NCI-H510A treated with DMSO at 0.1 percent for 48 hours (cell line): Measurements from ENCODE around the gene WRAP73.

Experiments used
- DNase-seq: peaks from one replicate; lab custom pipeline; 2025; lab: John Stamatoyannopoulos, UW

The WRAP73 gene

GRCh38 chr1:3646596-3646995, 3.3 kb downstream of the WRAP73 start:
- no peak for DNase-seq

GRCh38 chr1:3645666-3646355, 4.1 kb downstream of the WRAP73 start:
- no peak for DNase-seq

GRCh38 chr1:3645247-3645646, 4.7 kb downstream of the WRAP73 start:
- DNase-seq, result no peak

- DNase-seq, result no peak
Measured at GRCh38 chr1:3644273-3644672, 5.6 kb downstream of the WRAP73 start.

DNA sequence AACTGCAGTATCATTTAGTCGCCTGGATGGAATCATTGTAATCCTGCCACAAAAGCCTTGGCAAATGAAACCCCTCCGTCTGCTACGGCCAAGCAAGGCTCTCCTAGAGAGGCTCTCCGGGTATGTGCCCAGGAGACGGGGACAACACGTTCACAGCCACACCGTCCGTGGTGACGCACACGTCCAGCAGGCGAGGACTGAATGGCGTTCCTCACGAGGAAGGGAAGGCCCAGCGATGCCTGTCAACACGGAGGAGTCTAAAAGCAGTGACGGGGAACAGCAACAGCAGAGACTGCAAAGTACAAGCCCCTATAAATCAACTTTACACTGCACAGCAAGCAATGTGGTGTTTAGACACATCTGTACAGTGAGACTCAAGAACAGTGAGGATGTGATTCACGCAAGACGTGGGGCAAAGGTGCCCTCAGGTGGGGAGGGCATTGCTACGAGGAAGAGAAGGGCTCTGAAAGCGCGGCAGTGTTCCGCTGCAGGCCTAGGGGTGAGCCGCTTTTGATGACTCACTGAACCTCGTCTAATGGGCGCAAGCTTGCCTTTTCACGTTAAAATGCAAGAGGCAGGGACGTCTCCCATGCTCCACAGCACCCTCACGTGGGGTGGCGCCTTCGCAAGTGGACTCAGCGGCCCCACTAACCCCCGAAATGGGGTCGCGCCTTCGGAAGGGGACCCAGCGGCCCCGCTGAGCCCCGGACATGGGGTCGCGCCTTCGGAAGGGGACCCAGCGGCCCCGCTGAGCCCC, 6.8 kb downstream of the WRAP73 start:
- DNase-seq, result no peak

DNA sequence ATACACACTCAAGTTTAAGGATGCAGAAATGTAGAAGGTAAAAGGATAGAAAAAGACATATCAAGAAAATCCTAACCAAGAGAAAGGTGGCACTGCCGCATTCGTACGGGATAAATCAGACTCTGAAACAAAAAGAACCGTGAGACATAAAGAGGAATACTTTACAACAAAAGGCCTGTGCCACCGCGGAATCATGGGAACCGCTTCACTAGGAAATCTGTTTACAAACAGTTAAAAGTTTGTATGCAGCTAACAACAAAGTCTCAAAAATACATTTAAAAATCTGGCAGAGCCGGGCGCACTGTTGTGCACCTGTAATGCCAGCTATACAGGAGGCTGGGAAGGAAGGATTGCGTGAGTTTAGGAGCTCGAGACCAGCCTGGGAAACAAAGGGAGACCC, 8.1 kb downstream of the WRAP73 start:
- no peak for DNase-seq

DNA sequence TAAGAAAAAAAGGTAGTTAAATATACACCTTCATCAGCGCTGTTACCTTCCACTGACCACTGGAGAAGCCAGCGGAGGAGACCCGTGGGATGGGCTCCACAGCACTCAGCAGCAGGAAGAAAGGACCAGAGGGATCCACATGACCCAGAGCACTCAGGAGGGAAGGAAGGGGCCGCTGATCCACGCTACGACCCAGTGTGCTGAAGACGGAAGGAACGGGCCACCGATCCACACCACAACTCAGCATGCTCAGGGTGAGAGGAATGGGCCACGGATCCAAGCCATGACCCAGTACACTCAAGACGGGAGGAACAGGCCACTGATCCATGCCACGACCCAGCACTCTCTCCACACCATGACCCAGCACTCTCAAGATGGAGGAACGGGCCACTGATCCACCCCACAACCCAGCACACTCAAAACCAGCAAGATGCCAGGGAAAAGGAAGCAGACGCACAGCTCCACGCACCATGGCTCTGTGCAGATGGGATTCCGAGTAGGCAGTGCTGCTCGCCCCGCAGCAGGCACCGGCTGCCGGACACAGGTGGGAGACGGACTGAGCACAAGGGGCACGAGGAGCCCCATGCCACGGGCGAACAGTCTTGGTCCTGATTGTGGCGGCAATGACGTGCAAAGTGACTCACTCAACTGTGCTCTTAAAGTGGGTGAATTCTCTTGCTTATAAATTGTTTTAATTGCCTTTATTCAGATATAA, 8.7 kb downstream of the WRAP73 start:
- DNase-seq, result no peak

DNA sequence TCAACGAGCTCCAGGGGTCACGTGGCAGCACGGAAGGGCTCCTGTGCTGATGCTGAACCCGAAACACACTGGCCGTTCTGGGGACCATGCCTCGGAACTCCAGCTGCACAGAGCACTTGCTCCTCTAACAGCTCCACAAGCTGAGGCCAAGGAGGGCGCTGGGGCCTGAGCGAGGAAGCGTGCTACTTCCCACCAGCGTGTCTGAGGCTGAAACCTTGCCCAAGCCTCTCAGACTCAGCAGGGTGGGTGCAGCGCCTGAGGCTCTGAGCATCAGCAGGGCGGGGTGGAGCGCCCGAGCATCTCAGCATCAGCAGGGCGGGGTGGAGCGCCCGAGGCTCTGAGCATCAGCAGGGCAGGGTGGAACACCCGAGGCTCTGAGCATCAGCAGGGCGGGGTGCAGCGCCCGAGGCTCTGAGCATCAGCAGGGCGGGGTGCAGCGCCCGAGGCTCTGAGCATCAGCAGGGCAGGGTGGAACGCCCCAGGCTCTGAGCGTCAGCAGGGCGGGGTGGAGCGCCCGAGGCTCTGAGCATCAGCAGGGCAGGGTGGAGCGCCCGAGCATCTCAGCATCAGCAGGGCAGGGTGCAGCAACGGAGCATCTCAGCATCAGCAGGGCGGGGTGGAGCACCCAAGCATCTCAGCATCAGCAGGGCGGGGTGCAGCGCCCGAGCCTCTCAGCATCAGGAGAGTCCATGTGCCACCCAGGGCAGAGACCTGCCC, 9.6 kb downstream of the WRAP73 start:
- DNase-seq, result no peak

DNA sequence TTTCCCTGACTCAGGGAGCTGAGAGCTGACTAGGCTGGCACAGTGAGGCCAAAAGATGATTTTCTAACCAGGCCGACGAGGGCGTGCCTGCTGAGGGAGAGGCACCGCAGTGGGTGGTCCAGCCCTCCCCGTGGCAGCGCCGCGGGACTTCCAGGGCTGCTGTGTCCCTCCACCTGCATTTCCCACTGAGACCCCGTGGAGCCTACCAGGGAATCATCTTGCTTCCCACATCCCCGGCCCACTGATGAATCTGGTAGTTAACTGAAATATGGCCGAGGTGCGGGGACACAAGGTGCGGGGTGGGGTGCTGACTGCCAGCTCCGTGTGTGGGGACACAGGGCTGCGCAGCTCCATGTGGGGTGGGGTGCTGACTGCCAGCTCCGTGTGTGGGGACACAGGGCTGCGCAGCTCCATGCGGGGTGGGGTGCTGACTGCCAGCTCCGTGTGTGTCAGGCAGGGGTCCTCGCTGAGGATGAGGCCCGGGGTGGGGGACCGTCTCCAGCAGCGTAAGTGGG, 10.4 kb downstream of the WRAP73 start:
- DNase-seq, result no peak

DNA sequence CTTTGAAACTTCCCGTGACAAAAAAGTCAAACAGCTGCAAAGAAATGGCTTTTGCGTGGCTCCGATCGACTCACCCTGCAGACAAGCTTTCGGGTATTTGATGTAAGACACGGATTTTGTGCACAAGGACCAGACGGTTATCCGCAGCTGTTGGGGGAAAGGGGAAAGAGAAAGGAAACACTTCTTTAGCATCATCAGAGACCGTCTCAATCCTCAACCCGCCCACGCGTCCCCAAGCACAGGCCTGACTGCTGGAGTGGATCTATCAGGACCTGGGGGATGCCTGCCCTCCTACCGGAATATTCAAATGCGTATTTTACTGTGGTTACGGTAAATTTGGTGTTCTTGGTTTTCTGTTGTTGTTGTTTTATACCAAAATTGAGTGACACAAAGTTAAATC, 11.2 kb downstream of the WRAP73 start:
- DNase-seq, result no peak

DNA sequence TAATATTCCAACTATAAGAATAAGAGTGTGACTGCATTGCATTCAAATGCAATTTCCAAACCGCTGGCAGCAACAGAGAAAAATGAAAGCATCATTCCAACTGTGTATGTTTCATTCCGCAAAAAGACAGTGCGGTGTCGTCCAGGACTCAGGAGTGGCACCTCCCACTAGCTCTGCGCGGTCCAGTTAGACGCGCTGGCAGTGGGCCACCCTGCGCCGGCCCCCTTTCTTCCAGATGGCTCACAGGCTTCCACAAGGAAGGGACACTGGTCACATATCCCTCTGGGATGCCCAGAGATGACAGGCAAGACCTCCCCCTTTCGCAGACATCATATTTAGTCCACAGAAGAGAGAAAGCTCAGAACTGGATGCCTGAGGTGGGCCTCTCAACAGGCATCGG, 11.9 kb downstream of the WRAP73 start:
- DNase-seq, result no peak

- DNase-seq, result no peak
Measured at GRCh38 chr1:3636531-3636930, 13.4 kb downstream of the WRAP73 start.

- no peak for DNase-seq
Measured at GRCh38 chr1:3636080-3636479, 13.8 kb downstream of the WRAP73 start.

DNA sequence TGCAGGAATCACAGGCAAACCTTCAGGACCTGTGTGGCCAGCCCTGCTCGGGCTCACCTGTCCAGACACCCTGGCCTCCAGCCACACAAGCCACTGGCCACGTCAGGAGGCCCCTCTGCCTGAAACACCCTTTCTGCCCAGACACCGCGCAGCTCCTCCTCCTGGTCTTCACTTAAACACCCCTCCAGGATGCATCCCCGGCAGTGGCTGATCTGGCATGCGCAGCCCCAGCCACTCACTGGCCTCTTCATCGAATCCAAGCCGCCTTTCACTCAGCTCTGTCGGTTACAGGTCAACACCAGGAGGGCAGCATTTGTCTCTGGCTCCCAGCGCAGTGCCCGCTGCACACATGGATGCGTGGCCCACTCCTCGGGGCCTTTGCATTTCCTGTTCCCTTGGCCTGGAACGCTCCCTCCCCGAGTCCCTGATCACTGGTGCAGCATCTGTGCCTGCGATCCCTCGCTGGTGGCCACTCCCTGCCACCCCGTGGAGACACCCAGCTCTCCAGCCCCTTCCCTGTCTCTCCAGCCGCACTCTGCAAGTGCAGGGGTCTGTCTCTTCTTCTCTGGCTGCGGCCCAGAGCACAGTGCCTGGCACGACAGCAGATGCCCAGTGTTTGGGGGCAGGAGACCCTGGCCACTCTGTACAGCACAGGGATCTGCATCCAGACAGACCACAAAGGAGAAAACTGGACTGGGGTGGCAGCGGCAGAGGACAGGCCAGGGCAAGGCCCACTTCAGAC, 15.7 kb downstream of the WRAP73 start:
- no peak for DNase-seq

- DNase-seq, result no peak
Measured at GRCh38 chr1:3633344-3634058, 16.4 kb downstream of the WRAP73 start.

- no peak for DNase-seq
Measured at GRCh38 chr1:3632716-3633343, 17.1 kb downstream of the WRAP73 start.

DNA sequence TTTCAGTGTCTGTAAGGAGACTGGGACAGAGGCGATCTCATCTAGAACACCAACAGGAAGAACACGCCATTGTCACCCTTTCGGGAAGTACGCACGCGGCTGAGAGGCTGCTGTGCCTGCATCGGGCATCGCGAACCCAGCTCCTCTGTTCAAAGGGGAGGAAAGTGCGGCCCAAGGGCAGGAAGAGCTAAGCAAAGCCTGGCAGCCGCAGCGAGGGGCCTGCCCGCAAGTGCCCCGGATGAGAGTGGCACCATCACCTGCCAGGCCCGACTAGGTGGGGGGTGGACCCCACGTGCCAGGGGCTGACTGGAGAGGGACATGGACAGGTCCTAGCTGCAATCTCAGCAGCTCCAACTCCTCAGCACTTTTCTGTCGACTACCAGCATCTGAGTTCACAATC, 17.6 kb downstream of the WRAP73 start:
- no peak for DNase-seq

GRCh38 chr1:3631320-3632260, 18.3 kb downstream of the WRAP73 start:
- DNase-seq, result no peak

GRCh38 chr1:3630914-3631313, 19.0 kb downstream of the WRAP73 start:
- no peak for DNase-seq
